OCI-LY3 (cell line): ENCODE results near the gene C16orf74.

Experiments used
- CTCF ChIP-seq: fragments of 200-600, 300-600 bp; sonication (generic); IDR thresholded peaks from 2 replicates; pipeline ENCODE4 v1.5.1; 2014; ENCODE audit warnings: antibody characterized with exemption, low read length, low read depth
- EZH2phosphoT487 ChIP-seq: fragments of 200-600 bp; shearing (Covaris generic); IDR thresholded peaks from 2 replicates; pipeline ENCODE4 v1.6.1; 2018; ENCODE audit warnings: antibody characterized with exemption, mixed run types, low read depth

GRCh38 chr16:85708338-85708737, 42.6 kb downstream of the C16orf74 start:
- TF ChIP-seq CTCF: no peak
- no peak for TF ChIP-seq EZH2phosphoT487
